PC-9 (cell line): ENCODE results near the gene ROR2.

Source experiments
- EZH2 ChIP-seq: fragments of 200-600 bp; sonication (generic); IDR thresholded peaks from 2 replicates; pipeline ENCODE4 v1.8.0; 2017; ENCODE audit warnings: antibody characterized with exemption, low read depth
- TF ChIP-seq, protein P1 (sequence below): fragments of 200-600 bp; sonication (generic); conservative IDR thresholded peaks from 2 replicates; pipeline ENCODE4 v1.6.1; 2017; ENCODE audit warnings: mixed run types, antibody characterized with exemption, mild to moderate bottlenecking, moderate library complexity

DNA sequence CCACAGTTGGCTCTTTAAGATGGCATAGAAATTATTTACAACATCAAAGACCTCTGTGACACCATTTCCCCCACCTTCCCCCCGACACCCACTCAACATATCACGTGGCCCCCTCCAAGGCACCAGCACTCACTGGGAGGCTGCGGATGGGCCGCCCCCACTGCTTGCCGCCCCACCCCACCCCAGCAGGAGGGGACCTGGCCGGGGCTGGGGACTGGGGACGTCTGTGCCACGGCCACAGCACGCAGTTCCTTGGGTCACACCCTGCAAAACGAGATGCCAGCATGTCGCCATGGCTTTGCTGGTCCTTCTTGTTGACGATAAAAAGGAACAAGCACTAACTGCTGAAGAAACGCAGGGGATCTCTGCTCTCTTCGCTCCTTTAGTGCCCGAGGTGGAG lies 269.0 kb downstream of the ROR2 start:
- TF ChIP-seq, protein P1, sequence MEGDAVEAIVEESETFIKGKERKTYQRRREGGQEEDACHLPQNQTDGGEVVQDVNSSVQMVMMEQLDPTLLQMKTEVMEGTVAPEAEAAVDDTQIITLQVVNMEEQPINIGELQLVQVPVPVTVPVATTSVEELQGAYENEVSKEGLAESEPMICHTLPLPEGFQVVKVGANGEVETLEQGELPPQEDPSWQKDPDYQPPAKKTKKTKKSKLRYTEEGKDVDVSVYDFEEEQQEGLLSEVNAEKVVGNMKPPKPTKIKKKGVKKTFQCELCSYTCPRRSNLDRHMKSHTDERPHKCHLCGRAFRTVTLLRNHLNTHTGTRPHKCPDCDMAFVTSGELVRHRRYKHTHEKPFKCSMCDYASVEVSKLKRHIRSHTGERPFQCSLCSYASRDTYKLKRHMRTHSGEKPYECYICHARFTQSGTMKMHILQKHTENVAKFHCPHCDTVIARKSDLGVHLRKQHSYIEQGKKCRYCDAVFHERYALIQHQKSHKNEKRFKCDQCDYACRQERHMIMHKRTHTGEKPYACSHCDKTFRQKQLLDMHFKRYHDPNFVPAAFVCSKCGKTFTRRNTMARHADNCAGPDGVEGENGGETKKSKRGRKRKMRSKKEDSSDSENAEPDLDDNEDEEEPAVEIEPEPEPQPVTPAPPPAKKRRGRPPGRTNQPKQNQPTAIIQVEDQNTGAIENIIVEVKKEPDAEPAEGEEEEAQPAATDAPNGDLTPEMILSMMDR: no peak
- TF ChIP-seq EZH2: no peak
